ENCODE data around the gene FAM72B.
"Not testable (repeated sequence)": the region's sequence is repeated elsewhere in the genome, so short reads cannot be mapped to it uniquely, and the experiment has no call there.

FAM72B gene

GRCh38 chr1:121148489-121149190, 35.5 kb downstream of the FAM72B start:
- not testable (repeated sequence) for DNase-seq

GRCh38 chr1:121140393-121140792, 43.7 kb downstream of the FAM72B start:
- DNase-seq, result not testable (repeated sequence)

GRCh38 chr1:121131494-121131893, 52.6 kb downstream of the FAM72B start:
- DNase-seq, result not testable (repeated sequence)

GRCh38 chr1:121118480-121118824, 65.7 kb downstream of the FAM72B start:
- not testable (repeated sequence) for DNase-seq
